ENCODE data around the gene HS3ST6.
"Not testable (repeated sequence)": the region's sequence is repeated elsewhere in the genome, so short reads cannot be mapped to it uniquely, and the experiment has no call there.

HS3ST6 gene

GRCh38 chr16:1958715-1959268, 40.6 kb upstream of the HS3ST6 start:
- no peak for TF ChIP-seq CSDC2 (CRISPR knock-in tag; IDR thresholded peaks at IDR 0.05)
- TF ChIP-seq PATZ1 (CRISPR knock-in tag; IDR thresholded peaks at IDR 0.05; ENCODE audit: borderline replicate concordance), result no peak
- no peak for TF ChIP-seq BACH2 (CRISPR knock-in tag; IDR thresholded peaks at IDR 0.05; ENCODE audit: borderline replicate concordance)
- no peak for TF ChIP-seq ESRRG (CRISPR knock-in tag; IDR thresholded peaks at IDR 0.05)
- no peak for TF ChIP-seq TCF4 (CRISPR knock-in tag; IDR thresholded peaks at IDR 0.05; ENCODE audit: borderline replicate concordance)
- TF ChIP-seq ZNF565 (CRISPR knock-in tag; conservative IDR thresholded peaks at IDR 0.05; ENCODE audit: low read depth), result no peak
- TF ChIP-seq OSR1 (CRISPR knock-in tag; IDR thresholded peaks at IDR 0.05), result no peak
- no peak for TF ChIP-seq TSHZ2 (CRISPR knock-in tag; IDR thresholded peaks at IDR 0.05)
- no peak for TF ChIP-seq PPARA (CRISPR knock-in tag; IDR thresholded peaks at IDR 0.05; ENCODE audit: borderline replicate concordance)
- no peak for TF ChIP-seq TOX (CRISPR knock-in tag; IDR thresholded peaks at IDR 0.05; ENCODE audit: borderline replicate concordance)
- TF ChIP-seq CREB5 (CRISPR knock-in tag; IDR thresholded peaks at IDR 0.05; ENCODE audit: low read depth), result no peak
- TF ChIP-seq GLIS3 (CRISPR knock-in tag; IDR thresholded peaks at IDR 0.05), result no peak
- no peak for TF ChIP-seq SNAI2 (CRISPR knock-in tag; IDR thresholded peaks at IDR 0.05)
- TF ChIP-seq ARNTL (CRISPR knock-in tag; IDR thresholded peaks at IDR 0.05; ENCODE audit: borderline replicate concordance, low read depth), result no peak
- TF ChIP-seq ISL1 (CRISPR knock-in tag; IDR thresholded peaks at IDR 0.05), result no peak
- no peak for ATAC-seq

GRCh38 chr16:1958143-1958491, 39.9 kb upstream of the HS3ST6 start:
- not testable (repeated sequence) for ATAC-seq

- not testable (repeated sequence) for ATAC-seq
Measured at GRCh38 chr16:1957434-1958142, 39.4 kb upstream of the HS3ST6 start.

GRCh38 chr16:1953734-1954133, 35.5 kb upstream of the HS3ST6 start:
- ATAC-seq, result no peak
- TF ChIP-seq ZNF70 (CRISPR knock-in tag; IDR thresholded peaks at IDR 0.05) (no peak), PATZ1 (CRISPR knock-in tag; IDR thresholded peaks at IDR 0.05; ENCODE audit: borderline replicate concordance) (no peak), BACH2 (CRISPR knock-in tag; IDR thresholded peaks at IDR 0.05; ENCODE audit: borderline replicate concordance) (no peak), ZNF565 (CRISPR knock-in tag; conservative IDR thresholded peaks at IDR 0.05; ENCODE audit: low read depth) (no peak), ZFP30 (CRISPR knock-in tag; IDR thresholded peaks at IDR 0.05) (no peak), TOX (CRISPR knock-in tag; IDR thresholded peaks at IDR 0.05; ENCODE audit: borderline replicate concordance) (no peak), ARNTL (CRISPR knock-in tag; IDR thresholded peaks at IDR 0.05; ENCODE audit: borderline replicate concordance, low read depth) (no peak), TCF4 (CRISPR knock-in tag; IDR thresholded peaks at IDR 0.05; ENCODE audit: borderline replicate concordance) (no peak), GLIS3 (CRISPR knock-in tag; IDR thresholded peaks at IDR 0.05) (no peak), CREB5 (CRISPR knock-in tag; IDR thresholded peaks at IDR 0.05; ENCODE audit: low read depth) (no peak), TSHZ2 (CRISPR knock-in tag; IDR thresholded peaks at IDR 0.05) (no peak)
